ENCODE data around the gene BCAP31. TPM values are rescaled to one million over a fixed set of nuclear protein-coding genes. Genes with fewer than 3 reads are reported as not detected.

BCAP31 gene
- total RNA-seq, 2 donors from 2014 or later: 217 to 295 TPM

DNA sequence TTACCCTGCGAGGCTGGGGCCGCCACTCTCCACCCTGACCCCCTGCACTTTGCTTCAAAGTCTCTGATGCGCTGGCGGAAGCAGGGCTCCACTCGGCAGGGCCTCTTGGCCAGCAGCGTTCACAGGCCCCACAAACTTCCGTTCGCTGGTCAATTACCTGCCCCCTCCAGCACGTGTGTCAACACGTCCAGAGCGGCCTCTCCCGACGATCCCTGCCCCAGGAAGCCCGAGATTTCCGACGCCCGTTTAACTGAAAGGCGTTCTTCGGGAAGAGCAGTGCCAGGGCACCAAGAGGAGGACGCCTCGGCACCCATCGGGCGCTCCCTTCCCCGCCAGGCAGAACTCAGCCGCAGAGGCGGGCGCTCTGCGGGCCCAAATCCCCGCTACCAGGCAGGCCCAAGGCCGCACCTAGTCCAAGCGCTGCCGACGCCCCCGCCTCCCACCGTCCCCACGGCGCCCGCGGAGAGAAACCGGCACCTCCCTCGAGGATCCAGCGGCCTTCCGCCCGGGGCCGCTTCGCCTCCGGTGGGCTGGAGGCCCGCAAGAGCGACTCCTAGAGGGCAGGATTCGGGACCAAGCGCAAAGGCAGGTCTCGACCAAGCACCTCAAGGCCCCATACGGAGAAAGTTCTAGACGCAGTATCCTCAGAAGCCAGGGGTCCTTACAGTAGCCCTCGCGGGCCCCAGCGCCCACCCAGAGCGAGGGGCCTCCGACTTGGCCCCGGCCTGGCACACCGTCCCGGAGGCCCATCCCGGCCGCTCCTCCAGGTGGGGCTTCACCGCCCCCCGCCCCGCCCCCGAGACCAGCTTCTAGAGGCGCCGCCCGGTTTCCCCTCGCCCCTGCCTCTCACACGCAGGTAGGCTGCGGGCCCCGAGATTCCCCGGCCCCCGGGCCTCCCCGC, 586 bp downstream of the BCAP31 start:
- intact Hi-C loops (cut with DNase I): no loop called here
- Histone ChIP-seq H3K9ac (ENCODE audit: low read depth in 2 of 2, low read length in 2 of 2) (peak overlapping the region; percentile 70 to 72), H3K27me3 (no peaks in the 10 kb centered on the region), H3K4me1 (peaks cover 22% of the 10 kb centered on the region), H3K4me3 (peak overlapping the region; percentile 51), H3K9me3 (no peaks in the 10 kb centered on the region), H3K36me3 (no peaks in the 10 kb centered on the region), H3K27ac (peak overlapping the region; percentile 90)
- DNase-seq: peak; percentile 53
- no peak for TF ChIP-seq CTCF (IDR thresholded peaks at IDR 0.05)

- intact Hi-C loops (cut with DNase I): no loop called here
- no peak for TF ChIP-seq CTCF (IDR thresholded peaks at IDR 0.05)
Measured at GRCh38 chrX:153722704-153723350, 1.4 kb downstream of the BCAP31 start.

DNA sequence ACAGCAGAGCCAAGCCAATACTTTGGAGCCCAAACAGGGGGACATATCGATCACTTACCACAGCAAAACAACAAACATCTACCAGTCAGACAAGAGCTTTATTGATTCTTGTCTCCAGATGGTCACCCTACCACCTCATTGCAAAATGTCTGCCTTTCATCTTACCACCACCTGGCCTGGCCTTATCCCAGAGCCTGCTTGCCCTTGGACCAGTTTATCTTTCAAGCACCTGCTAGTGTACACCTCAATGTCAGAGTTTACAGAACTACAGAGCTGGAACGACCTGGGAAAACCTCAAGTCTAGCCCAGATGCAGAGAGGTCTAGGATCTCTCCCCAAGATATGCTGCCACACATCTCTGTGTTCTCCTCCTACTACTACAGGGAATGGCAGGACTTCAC, 4.5 kb downstream of the BCAP31 start:
- intact Hi-C loops (cut with DNase I): no loop called here
- Histone ChIP-seq H3K9me3 (no peaks in the 10 kb centered on the region), H3K36me3 (no peaks in the 10 kb centered on the region), H3K9ac (ENCODE audit: low read depth in 2 of 2, low read length in 2 of 2) (no peak overlapping the region), H3K4me3 (no peak overlapping the region), H3K27me3 (no peaks in the 10 kb centered on the region), H3K27ac (no peak overlapping the region), H3K4me1 (peaks cover 4% of the 10 kb centered on the region)
- no peak for DNase-seq
- TF ChIP-seq CTCF (IDR thresholded peaks at IDR 0.05): no peak

More at GRCh38 chrX:153722704-153723350, 1.4 kb downstream of the BCAP31 start:
- H3K36me3 ChIP-seq: no peaks in the 10 kb centered on the region
- H3K27ac ChIP-seq: peak overlapping the region; percentile 90
- no peaks in the 10 kb centered on the region for H3K9me3 ChIP-seq
- no peaks in the 10 kb centered on the region for H3K27me3 ChIP-seq
- peak overlapping the region; percentile 70 to 72 for H3K9ac ChIP-seq (ENCODE audit: low read depth in 2 of 2, low read length in 2 of 2)
- H3K4me3 ChIP-seq: peak overlapping the region; percentile 51
- DNase-seq: no peak
- H3K4me1 ChIP-seq: peaks cover 22% of the 10 kb centered on the region

GRCh38 chrX:153719238-153719637, 4.9 kb downstream of the BCAP31 start:
- Histone ChIP-seq H3K36me3 (no peaks in the 10 kb centered on the region), H3K4me3 (no peak overlapping the region), H3K27me3 (no peaks in the 10 kb centered on the region), H3K27ac (no peak overlapping the region), H3K9me3 (no peaks in the 10 kb centered on the region), H3K9ac (ENCODE audit: low read depth in 2 of 2, low read length in 2 of 2) (no peak overlapping the region), H3K4me1 (peaks cover 4% of the 10 kb centered on the region)
- intact Hi-C loops (cut with DNase I): no loop called here
- DNase-seq: no peak
- TF ChIP-seq CTCF (IDR thresholded peaks at IDR 0.05): no peak

- Histone ChIP-seq H3K27ac (no peak overlapping the region), H3K27me3 (no peaks in the 10 kb centered on the region), H3K4me1 (peaks cover 4% of the 10 kb centered on the region), H3K4me3 (no peak overlapping the region), H3K9me3 (no peaks in the 10 kb centered on the region), H3K36me3 (no peaks in the 10 kb centered on the region), H3K9ac (ENCODE audit: low read depth in 2 of 2, low read length in 2 of 2) (no peak overlapping the region)
- intact Hi-C loops (cut with DNase I): no loop called here
- TF ChIP-seq CTCF (IDR thresholded peaks at IDR 0.05): no peak
- DNase-seq: no peak
Measured at GRCh38 chrX:153717445-153717844, 6.7 kb downstream of the BCAP31 start.

Data from colonic mucosa (tissue), 4 donors.